Activated CD4-positive, alpha-beta T cell treated with anti-CD3 and anti-CD28 coated beads, Interleukin-2, amount 50 U/mL, for 24 hours (primary cell): ENCODE measurements around the gene NUDT8.
"Not testable (repeated sequence)": the region's sequence is repeated elsewhere in the genome, so short reads cannot be mapped to it uniquely, and the experiment has no call there.

Experiments
- DNase-seq, 2 donors: peaks; one replicate each; pipeline ENCODE4 v3.0.0-alpha.2; 2020; ENCODE audit warnings: low read depth in 1 of 2, low spot score in 1 of 2

NUDT8 gene

DNA sequence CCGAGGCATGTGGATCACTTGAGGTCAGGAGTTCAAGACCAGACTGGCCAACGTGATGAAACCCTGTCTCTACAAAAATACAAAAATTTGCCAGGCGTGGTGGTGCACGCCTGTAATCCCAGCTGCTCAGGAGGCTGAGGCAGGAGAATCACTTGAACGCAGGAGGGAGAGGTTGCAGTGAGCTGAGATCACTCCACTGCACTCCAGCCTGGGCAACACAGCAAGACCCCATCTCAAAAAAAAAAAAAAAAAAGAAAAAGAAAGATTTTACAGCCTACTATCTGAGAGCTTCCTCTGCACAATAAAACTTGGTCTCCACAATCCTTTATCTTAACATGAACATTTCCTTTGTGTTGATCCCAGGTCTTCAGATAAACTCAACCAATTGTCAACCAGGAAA lies 31.0 kb upstream of the NUDT8 start:
- DNase-seq: not testable (repeated sequence)

GRCh38 chr11:67659651-67660165 lies 30.0 kb upstream of the NUDT8 start:
- not testable (repeated sequence) for DNase-seq

DNA sequence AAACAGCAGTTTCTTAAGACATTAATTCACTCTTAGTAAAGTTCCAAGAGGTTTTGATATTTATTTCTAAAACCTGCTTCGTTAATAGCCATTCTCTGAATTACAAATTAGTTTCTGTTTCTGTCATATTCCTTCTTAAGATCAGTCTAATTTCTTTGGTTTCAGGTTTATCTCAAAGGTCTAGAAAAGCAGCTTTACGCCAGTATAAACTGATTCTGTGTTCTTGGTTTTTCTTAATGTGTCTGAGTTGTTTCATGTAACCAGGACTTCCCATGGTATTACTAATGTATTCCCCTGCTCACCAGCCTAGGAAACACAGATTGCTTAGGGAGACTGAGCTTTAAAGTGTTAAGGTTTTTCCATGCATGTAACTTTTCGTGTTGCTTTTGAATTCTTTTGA lies 27.6 kb upstream of the NUDT8 start:
- DNase-seq: no peak

DNA sequence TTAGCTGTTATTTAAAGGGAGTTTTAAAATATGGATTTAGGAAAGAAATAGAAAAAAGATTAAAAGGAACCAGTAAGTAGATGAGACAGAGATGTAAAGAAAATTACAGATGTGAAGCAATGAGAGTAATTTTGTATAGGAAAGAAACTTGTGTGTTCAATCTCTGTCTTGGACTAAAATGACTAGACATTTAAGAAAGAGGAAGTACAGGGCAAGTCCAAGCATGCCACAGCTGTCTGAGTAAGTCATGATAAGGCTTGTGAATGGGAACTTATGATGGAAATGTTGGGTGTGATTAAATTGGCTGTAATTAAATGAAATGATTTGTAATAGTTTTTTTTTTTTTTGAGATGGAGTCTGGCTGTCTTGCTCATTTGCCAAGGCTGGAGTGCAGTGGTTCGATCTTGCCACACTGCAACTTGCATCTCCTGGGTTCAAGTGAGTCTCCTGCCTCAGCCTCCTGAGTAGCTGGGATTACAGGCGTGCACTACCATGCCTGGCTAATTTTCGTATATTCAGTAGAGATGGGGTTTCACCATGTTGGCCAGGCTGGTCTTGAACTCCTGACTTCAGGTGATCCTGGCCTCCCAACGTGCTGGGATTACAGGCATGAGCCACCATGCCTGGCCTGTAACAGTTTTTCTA lies 26.7 kb upstream of the NUDT8 start:
- DNase-seq: no peak

DNA sequence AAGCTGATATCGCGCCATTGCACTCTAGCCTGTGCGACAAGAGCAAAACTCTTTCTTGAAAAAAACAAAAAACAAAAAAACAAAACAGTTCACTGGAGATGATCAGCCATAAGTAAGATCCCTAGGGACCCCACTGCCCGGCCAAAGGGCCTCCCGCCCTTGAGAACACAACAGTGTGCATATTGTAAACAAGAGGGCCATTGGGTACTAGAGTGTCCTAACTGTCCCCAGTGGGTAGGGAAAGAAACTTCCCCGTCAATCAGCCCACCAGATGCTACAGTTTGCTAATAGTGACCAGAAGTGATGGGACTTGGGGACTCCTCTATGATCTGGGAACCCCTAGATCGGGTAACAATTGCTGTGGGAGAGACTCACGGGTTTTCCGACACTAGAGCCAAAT lies 24.5 kb upstream of the NUDT8 start:
- no peak for DNase-seq

GRCh38 chr11:67652965-67653845 lies 23.5 kb upstream of the NUDT8 start:
- no peak for DNase-seq

DNA sequence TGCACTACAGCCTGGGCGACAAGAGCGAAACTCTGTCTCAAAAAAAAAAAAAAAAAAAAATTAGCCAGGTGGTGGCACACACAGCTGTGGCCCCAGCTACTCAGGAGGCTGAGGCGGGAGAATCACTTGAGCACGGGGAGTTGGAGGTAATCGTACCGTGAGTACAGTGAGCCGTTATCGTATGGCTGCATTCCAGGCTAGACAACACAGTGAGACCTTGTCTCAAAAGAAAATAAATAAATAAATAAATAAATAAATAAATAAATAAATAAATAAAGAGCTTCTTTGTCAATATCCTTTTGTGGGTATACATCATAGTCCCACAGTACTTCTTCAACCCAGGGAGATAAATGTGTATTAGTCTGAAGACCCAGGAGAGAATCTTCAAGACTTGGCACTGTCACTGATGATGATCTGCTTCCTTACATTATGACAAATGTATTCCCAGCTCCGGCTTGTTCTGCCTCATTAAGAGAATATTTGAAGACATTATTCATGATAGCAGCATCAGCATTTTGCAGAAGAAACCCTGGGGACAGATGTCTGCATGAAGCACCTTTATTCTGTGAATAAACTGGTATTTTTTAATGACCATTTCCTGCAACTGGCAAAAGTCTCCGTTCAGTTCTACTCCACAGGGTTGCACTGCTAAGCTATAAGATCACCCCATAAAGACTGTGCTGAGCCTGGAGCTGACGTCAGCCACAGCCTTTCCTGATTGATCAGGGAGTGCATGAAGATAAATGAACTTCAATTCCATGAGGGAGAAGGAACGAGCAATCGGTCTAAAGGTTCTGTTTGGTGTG lies 22.4 kb upstream of the NUDT8 start:
- no peak for DNase-seq

GRCh38 chr11:67649634-67650510 lies 20.1 kb upstream of the NUDT8 start:
- no peak for DNase-seq

- no peak for DNase-seq
These were observed 19.3 kb upstream of the NUDT8 start for GRCh38 chr11:67648796-67649613.

- DNase-seq: no peak
These were observed 18.5 kb upstream of the NUDT8 start for GRCh38 chr11:67648140-67648795.

DNA sequence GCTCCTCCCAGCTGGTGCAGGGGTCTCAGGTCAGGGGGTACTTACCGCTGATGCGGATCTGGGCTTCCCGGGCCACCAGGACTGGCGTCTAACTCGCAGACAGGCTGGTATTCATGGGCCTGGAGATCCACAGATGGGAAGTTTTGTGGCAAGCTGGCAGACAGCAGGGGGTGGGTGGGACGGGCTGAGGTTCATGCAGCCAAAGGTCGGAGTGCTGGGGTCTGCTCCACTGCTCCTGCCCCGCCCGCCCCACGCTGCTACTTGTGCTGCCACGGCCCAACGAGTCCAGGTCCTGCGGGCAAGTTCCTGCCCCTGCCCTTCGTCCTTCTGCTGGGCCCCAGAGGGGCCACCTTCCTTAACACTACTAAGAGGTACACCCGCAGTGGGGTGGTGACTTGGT lies 17.7 kb upstream of the NUDT8 start:
- DNase-seq: no peak

- DNase-seq: no peak
These were observed 17.0 kb upstream of the NUDT8 start for GRCh38 chr11:67646535-67647336.

DNA sequence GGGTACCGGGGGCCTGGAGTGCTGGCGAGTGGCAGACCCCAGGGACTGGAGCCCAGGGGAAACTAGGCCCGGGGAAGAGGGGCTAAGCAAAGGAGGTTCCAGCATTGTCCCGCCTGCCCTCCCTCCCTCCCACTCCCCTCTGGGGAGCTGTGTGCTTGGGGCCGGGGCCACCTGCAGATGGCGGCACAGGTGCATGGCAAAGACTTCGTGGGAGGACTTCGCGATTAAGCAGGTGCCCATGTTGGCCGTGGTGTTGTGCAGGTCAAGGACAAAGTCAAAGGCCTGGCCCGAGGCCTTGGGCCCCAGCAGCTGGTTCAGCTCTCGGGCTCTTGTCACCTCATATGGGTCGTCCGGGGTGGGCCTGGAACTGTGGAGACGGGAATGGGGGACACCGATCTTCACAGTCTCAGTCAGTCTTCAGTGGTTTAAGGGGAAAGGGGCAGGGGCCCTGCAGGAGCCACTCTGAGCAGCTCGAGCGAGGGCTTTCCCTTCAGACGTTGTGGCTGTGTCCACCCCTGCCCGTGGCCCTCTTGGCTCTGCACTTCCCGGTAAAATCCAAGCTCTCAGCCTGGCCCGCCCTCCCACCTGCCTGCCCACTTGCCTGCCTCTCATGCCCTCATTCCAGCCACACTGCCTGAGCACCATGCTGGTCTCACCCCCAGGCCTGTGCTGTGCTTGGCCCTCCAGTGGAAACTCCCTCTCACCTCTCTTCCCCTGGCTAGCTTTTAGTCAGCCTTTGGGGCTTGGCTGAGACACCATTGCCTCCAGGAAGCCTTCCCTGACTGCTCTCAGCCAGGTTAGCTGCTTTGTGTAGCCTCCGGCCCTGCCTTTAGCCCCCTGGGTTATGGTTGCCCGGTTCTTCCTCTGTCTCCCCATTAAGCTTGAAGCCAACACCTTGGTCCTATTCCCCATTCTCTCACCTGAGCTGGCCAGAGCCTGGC lies 16.1 kb upstream of the NUDT8 start:
- DNase-seq: no peak

GRCh38 chr11:67644472-67645418 lies 15.0 kb upstream of the NUDT8 start:
- no peak for DNase-seq

GRCh38 chr11:67644042-67644441 lies 14.3 kb upstream of the NUDT8 start:
- DNase-seq: no peak
